Stimulated activated CD4-positive, alpha-beta T cell treated with anti-CD3 and anti-CD28 coated beads, TNF-alpha, amount 100 ng/mL, for 1 hour (primary cell): ENCODE results near the gene SNX19.
A peak's percentile ranks its signal among the peaks of the same experiment; 100 is the strongest.

Experiments used
- DNase-seq, 3 donors: peaks; one replicate each; pipeline ENCODE4 v3.0.0-alpha.2; 2020; ENCODE audit warnings: low read depth in 3 of 3, low spot score in 1 of 3

Gene SNX19

DNA sequence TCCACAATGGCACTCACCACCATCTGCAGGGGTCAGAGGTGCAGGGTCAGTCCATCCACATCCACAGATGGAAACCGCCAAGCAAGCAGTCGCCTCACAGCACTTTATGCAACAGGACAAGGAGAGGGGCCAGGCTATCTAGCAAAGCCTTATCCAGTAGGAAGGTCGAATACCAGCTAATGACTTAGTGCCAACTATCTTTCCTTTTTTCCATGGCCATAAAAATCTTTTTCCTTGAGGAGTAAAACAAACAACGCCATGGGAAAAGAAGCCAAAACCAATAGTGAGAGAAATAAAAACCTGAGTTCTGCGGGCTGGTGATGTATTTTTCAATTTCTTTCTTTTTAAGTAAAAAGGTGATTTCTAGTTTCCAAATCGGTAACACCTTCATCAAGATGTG is 8.2 kb downstream of the SNX19 start:
- no peak for DNase-seq

DNA sequence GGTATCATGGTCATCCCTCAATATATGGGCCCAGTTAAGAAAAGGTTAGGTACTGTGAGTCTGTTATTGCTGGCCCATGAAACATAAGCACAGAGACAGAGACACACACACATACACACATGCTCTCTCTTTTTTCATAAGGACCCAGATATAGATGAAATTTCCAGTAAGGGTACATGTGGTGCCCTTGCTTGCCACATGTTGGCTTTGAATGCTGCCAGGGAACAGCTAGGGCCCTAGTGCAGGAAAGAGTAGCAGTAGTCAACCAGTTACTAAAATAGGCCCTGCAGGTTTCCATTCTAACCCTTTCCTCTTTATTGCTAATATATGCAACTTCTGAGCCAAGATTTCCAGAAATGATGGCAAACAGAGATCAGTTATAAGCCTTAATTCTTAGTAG is 9.1 kb downstream of the SNX19 start:
- no peak for DNase-seq

DNA sequence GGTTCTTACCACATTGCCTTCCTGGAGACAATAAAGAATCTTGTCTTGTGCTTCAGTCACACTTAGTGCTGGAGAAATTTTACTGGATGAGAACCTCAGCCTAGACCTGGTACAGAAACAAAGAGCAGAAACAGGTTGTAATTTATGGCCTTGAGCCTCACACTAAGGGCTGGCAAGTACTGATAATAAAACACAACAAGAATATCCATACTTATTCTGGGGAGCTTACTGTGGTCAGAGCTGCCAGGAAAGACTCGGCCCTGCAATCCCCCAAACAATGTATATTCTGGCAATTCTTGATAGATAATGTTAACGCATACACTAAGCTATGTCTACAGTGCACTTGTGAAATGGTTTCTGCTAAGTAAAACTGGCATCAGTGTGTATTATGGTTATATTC is 9.7 kb downstream of the SNX19 start:
- DNase-seq, result no peak

DNA sequence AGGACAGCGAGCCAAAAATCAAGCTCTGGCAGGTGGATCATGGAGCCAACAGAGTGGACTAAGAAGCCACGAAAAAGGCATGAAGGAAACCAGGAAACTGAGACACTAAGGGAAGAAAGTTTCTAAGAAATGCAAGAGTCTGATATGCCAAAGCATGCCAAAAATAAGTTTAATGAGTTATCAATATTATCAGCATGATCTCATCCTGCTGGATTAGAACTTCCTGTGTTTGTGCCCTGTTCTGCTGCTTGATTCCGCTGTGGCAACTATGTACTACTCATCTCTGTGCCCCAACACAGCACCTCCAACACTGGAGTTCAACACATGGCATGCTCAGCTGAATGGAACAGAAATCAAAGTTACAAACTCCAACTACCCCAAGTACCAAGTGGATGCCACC is 10.8 kb downstream of the SNX19 start:
- DNase-seq, result no peak

DNA sequence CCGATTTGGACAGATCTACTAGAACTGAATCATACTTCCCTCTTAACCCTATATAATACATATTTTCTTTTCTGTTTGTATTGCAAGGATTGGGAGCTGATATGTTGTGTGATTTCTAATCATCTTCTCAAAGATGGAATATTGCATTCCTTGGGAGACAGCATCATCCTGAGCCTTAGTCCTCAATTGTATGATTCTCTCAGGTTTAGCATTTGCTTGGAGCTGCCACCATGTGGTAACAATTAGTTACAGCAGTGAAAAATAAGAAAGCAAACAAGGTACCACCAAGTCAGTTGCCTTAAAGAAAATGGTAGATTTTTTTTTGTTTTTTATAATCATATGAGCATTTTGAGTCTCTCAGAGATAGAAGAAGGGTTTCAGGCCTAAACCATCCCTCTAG is 11.9 kb downstream of the SNX19 start:
- DNase-seq, result no peak

DNA sequence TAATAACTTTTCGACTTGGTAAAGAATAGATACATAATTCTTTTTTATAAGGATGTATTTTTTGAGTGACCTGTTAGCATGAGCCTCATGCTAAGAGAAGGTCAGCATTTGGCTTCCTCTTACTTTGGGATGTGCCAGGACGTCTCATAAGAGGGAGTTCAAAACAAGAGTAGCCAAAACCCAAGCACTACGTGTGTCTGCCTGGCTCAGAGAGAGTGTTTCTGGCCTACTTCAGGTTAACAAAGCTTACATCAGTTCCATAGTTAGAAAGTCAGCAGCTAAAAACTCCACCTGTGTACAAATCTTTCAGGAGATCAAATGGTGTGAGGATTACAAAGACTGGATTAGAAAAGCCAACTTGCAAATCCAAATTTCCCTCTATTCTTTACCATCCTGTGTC is 13.9 kb downstream of the SNX19 start:
- no peak for DNase-seq

DNA sequence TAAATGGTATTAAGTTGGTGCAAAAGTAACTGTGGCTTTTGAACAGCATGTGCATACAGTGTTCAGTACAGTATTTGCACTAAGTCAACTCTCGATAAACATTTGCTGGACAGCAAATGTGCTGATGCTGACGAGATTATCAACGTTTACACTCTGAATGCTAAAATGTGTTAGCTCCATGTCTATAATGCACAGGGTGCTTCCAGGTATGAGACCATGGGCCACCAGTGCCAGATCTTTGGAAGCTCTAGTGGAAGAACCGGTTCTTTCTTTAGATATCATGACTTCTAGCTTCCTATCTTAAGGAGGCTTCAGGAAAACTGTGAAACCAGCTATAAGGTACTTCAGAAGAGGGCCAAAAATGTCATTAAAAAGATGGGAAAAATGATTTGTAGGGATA is 17.2 kb downstream of the SNX19 start:
- DNase-seq, result no peak

DNA sequence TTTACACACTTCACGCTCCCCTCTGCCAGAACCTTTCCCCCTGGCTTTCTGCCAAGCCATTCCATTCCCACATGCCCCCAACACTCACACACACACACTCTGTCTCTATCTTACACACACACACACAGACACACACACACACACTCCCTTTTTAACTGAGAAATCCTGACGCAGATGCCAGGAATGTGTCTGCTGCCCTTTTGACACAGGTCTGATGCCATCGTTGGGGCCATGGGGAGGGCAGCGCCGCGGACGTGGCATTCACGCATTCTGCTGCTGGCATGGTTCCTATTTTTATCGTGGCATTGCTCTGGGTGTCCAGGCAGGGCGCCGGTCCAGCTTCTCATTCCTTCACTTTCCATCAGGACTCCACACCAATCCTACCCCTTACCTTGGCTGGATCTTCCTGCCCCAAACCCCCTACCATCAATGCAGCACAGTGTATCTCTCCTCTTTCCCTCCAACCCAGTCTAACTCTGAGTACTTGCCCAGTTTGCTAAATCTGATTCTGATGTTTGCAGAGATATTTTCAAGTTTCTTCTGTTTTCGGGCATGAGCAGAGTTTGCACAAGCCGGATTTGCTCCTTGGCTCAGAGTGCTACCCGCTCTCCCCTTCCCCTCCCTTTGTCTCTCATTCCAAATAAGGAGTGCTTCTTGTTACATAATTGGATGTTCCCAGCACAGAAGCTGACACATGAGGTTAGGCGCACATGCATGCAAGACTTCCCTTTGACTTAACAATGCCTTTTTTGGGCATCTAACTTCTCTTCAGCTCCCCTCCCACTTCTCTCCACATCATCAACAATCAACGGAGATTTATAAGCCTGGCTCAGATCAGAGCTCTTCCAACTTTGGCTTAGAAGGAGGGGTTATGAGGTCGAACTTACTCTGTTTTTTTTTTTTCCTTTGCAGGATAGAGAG is 18.8 kb downstream of the SNX19 start:
- DNase-seq, result no peak

GRCh38 chr11:130894322-130895025 is 21.8 kb downstream of the SNX19 start:
- DNase-seq, result peak in 1 of 3 donors; percentile 57

DNA sequence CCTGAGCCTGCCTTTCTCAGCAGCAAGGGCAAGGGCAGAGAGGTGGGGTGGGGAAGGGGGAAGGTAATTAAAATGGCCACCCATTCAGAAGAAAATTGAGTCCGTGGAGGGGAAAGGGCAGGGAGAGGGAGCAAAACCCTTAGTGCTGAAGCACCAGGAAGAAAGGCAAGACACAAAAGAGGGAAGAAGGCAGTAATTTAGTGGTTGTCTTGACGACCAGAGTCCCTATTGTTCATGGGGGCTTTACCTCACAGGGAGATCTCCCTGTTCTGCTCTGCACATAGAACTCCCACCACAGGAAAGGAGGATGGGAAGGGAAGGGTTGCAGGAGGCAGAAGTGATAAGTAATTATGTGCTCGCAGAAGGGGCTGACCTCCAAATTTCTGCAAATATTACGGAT is 23.4 kb downstream of the SNX19 start:
- DNase-seq, result no peak

GRCh38 chr11:130891326-130891725 is 25.0 kb downstream of the SNX19 start:
- no peak for DNase-seq

DNA sequence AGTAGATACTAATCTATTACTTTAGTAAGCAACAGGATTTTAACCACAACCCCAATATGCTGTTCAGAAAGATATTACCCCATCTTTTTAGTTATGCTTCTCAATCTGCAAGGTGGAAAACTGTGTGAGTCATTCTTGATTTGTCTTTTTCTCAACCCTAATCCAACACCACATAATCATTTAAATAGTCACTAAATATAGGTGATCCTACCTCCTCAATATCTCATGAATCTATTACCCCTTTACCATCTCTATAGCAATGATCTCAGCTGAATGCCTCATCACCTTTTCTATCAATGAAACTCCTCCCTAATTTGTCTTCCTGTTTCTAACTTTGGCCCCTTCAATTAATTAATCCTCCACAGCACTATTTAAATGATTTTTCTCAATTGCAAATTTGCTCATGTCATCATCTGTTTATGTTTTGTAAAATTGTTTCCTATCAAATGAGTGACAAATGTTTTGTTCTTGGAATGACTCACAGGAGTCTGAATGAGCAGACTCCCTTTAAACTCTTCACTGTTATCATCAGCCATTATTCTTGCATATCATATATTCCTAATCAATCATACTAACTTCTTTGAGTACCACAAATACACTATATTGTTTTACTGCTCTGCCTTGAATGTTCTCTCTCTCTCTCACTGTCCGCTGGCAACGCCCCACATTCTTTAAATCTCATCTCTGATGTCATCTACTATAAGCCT is 26.1 kb downstream of the SNX19 start:
- no peak for DNase-seq

- no peak for DNase-seq
These were observed 27.5 kb downstream of the SNX19 start for GRCh38 chr11:130888790-130889189.

DNA sequence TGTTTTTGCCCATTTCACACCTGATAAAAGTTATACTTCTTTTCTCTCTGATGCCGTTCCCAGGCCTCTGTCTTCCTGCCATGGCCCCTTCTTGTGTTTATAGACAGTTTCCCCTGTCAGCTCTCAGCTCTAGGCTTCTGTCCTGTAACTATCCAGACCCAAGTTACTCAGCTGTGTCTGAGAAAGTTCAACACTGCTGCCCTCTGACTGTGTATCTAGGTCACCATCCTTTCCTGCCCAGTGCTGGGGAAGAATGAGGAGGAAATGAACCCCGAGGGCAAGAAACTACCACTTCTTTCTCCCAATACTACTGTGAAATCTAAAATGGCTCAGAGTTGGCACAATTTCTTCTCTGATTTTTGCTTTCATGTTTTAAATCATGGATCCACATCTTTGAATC is 29.6 kb downstream of the SNX19 start:
- no peak for DNase-seq

- no peak for DNase-seq
These were observed 34.1 kb downstream of the SNX19 start for GRCh38 chr11:130882138-130882551.

GRCh38 chr11:130881475-130882137 is 34.7 kb downstream of the SNX19 start:
- no peak for DNase-seq

GRCh38 chr11:130879836-130880235 is 36.4 kb downstream of the SNX19 start:
- no peak for DNase-seq

DNA sequence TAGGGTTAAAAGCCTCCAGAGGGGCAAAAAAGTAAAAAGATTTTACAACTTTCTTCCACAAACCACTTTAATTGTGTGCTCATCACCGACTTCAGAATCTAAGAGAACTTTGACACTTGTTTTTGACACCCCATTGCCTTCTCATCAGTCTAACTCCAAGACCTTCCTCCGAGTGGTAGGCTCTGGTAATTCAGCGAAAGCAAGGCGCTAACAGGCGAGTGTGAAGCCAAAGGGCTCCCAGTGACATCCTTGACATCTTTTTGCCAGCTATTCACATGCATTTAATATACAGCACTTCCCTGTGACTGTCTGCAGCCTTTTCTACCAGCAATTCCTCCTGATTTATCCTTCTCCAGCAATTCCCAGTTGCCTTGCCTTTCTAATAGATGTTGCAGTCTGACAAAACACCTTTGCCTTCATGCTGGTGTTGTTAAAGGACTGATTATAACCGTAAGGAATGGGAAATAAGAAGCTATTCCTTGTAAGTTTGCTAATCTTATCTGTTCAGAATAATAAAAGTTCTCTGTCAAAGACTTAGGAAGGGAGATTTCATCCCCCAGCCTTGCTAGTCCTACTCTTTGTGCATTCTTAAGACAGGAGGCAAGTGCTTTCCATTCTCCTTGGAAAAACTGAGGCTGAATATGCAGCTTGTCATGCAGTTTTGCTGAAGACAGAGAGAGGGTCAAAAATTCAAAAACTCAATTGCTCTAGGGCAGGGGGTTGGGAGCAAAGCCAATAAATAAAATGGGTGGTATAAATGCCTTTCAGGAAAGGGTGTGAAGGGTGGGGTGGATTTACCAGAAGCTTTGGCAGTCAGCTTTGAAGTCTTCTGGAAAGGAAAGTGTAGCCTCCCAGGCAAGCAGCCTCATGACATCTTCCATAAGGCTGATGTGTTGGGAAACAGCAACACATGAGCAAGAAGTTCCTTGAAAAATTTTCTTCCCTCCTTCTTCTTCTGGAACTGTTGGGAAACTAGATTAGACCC is 39.1 kb downstream of the SNX19 start:
- DNase-seq, result no peak

DNA sequence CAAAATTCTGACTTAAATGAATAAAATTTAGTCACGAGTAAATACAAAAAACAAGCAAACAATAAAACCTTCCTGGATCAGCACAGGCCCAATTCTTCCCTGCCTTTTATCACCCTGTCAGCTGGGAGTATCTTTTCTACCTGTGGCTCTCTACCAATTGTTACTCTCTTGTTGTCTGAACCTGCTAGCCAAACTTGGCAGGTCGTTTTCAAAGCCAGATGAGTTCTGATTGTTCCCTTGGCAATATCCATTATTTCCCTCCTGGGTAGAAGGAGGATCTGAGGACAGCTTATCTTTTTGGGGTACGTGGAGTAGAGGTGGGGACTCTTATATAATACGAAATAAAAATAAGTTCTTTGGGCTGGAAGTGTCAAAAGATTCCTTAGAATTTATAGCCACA is 40.2 kb downstream of the SNX19 start:
- DNase-seq, result no peak

- no peak for DNase-seq
These were observed 41.2 kb downstream of the SNX19 start for GRCh38 chr11:130874955-130875531.
